Trophoblast cell (in vitro differentiated cells and primary cell): ENCODE data around the gene GUCY2D.
A peak's percentile ranks its signal among the peaks of the same experiment; 100 is the strongest.

Experiments
- DNase-seq, 2 donors: peaks; one replicate each; pipeline ENCODE4 v3.0.0-alpha.2; 2016
- H2AFZ ChIP-seq: 2 replicates; pipeline ENCODE4 v1.6.1; 2013; ENCODE audit warnings: low read length, moderate library complexity, mild to moderate bottlenecking; ENCODE audit not compliant: insufficient read depth, poor library complexity
- H2AK5ac ChIP-seq: 2 replicates; pipeline ENCODE4 v1.6.1; 2013; ENCODE audit warnings: mild to moderate bottlenecking, low read length
- H2BK120ac ChIP-seq: 2 replicates; pipeline ENCODE4 v1.6.1; 2013; ENCODE audit warnings: low read length, mild to moderate bottlenecking, moderate library complexity; ENCODE audit not compliant: insufficient read depth, poor library complexity
- H2BK12ac ChIP-seq: 2 replicates; pipeline ENCODE4 v1.6.1; 2013; ENCODE audit warnings: mild to moderate bottlenecking, low read length, moderate library complexity
- H2BK5ac ChIP-seq: 2 replicates; pipeline ENCODE4 v1.6.1; 2013; ENCODE audit warnings: low read length, low read depth, moderate library complexity, mild to moderate bottlenecking; ENCODE audit not compliant: poor library complexity
- H3K14ac ChIP-seq: 2 replicates; pipeline ENCODE4 v1.6.1; 2013; ENCODE audit warnings: mild to moderate bottlenecking, low read length
- H3K18ac ChIP-seq: 2 replicates; pipeline ENCODE4 v1.6.1; 2013; ENCODE audit warnings: mild to moderate bottlenecking, low read length
- H3K23ac ChIP-seq: 2 replicates; pipeline ENCODE4 v1.6.1; 2013; ENCODE audit warnings: low read length
- H3K27ac ChIP-seq: 2 replicates; pipeline ENCODE4 v1.5.1; 2013; ENCODE audit warnings: low read depth, mild to moderate bottlenecking, inconsistent platforms, low read length, moderate library complexity
- H3K27me3 ChIP-seq: 2 replicates; pipeline ENCODE4 v1.6.1; 2013; ENCODE audit warnings: inconsistent platforms, mild to moderate bottlenecking, low read length, moderate library complexity; ENCODE audit not compliant: insufficient read depth
- H3K36me3 ChIP-seq, 2 experiments: 1 replicate in 1 of 2; 2 replicates in 1 of 2; pipeline ENCODE4 v1.6.1; 2013; ENCODE audit warnings: low read length in 2 of 2, mild to moderate bottlenecking in 2 of 2, moderate library complexity in 1 of 2; ENCODE audit not compliant: insufficient read depth in 2 of 2, control insufficient read depth in 1 of 2
- H3K4ac ChIP-seq: 2 replicates; pipeline ENCODE4 v1.6.1; 2013; ENCODE audit warnings: low read depth, mild to moderate bottlenecking, low read length, moderate library complexity
- H3K4me1 ChIP-seq, 2 experiments: 1 replicate in 1 of 2; 2 replicates in 1 of 2; pipeline ENCODE4 v1.6.1; 2013; ENCODE audit warnings: low read length in 2 of 2, mild to moderate bottlenecking in 2 of 2, moderate library complexity in 1 of 2; ENCODE audit not compliant: insufficient read depth in 2 of 2, control insufficient read depth in 1 of 2
- H3K4me2 ChIP-seq: 2 replicates; pipeline ENCODE4 v1.6.1; 2013; ENCODE audit warnings: inconsistent platforms, mild to moderate bottlenecking, low read length, moderate library complexity
- H3K4me3 ChIP-seq: 2 replicates; pipeline ENCODE4 v1.5.1; 2013; ENCODE audit warnings: mild to moderate bottlenecking, low read depth, low read length, inconsistent platforms
- H3K79me1 ChIP-seq: one replicate; pipeline ENCODE4 v1.6.1; 2013; ENCODE audit warnings: low read length
- H3K79me2 ChIP-seq: 2 replicates; pipeline ENCODE4 v1.6.1; 2013; ENCODE audit warnings: low read length, mild to moderate bottlenecking; ENCODE audit not compliant: control insufficient read depth, insufficient read depth, poor library complexity
- H3K9ac ChIP-seq: 2 replicates; pipeline ENCODE4 v1.6.1; 2013; ENCODE audit warnings: mild to moderate bottlenecking, low read length
- H3K9me3 ChIP-seq: 2 replicates; pipeline ENCODE4 v1.6.1; 2013; ENCODE audit warnings: low read depth, mild to moderate bottlenecking, control low read depth, inconsistent platforms, low read length; ENCODE audit not compliant: insufficient read depth
- H4K12ac ChIP-seq: 2 replicates; pipeline ENCODE4 v1.6.1; 2013; ENCODE audit warnings: low read depth, mild to moderate bottlenecking, low read length, moderate library complexity
- H4K8ac ChIP-seq: 2 replicates; pipeline ENCODE4 v1.6.1; 2013; ENCODE audit warnings: low read depth, mild to moderate bottlenecking, low read length, moderate library complexity
- H4K91ac ChIP-seq: one replicate; pipeline ENCODE4 v1.6.1; 2013; ENCODE audit warnings: low read depth, mild to moderate bottlenecking, low read length, moderate library complexity
- WGBS: extraction: QIAGEN DNeasy Blood & Tissue Kit; methylation state at CpG from one replicate; pipeline ENCODE4 v1.1.7; 2013; ENCODE audit warnings: missing lambda C conversion rate; ENCODE audit not compliant: insufficient read length, insufficient coverage; ENCODE audit errors: extremely low coverage; 5-methylcytosine and 5-hydroxymethylcytosine counted together

The GUCY2D gene

GRCh38 chr17:8056232-8056975 lies 54.0 kb downstream of the GUCY2D start:
- H3K14ac ChIP-seq = no peak overlapping the region
- H3K27me3 ChIP-seq = no peaks in the 10 kb centered on the region

GRCh38 chr17:8056976-8057625 lies 54.7 kb downstream of the GUCY2D start:
- Histone ChIP-seq H3K4me2 (no peak overlapping the region), H3K4ac (no peak overlapping the region), H3K9ac (no peak overlapping the region), H3K14ac (no peak overlapping the region), H3K27ac (no peak overlapping the region), H3K4me3 (no peak overlapping the region), H2BK120ac (no peak overlapping the region), H4K8ac (no peak overlapping the region), H3K27me3 (no peaks in the 10 kb centered on the region), H3K18ac (no peak overlapping the region), H4K12ac (no peak overlapping the region), H3K23ac (no peak overlapping the region), H3K79me1 (peaks cover 3% of the 10 kb centered on the region), H2AFZ (no peak overlapping the region), H2BK5ac (no peak overlapping the region), H3K4me1 (peaks cover 0 to 3% of the 10 kb centered on the region in 2 experiments), H3K36me3 (no peaks in the 10 kb centered on the region), H4K91ac (no peak overlapping the region), H3K9me3 (no peaks in the 10 kb centered on the region), H2AK5ac (no peak overlapping the region), H2BK12ac (no peak overlapping the region), H3K79me2 (no peaks in the 10 kb centered on the region)
- no CpG with 5 or more reads among the region's 17 CpGs for WGBS
- no peak for DNase-seq

More at GRCh38 chr17:8056232-8056975, 54.0 kb downstream of the GUCY2D start:
- peaks cover 3% of the 10 kb centered on the region for H3K79me1 ChIP-seq
- H3K9ac ChIP-seq = no peak overlapping the region
- no peaks in the 10 kb centered on the region for H3K9me3 ChIP-seq
- no peak overlapping the region for H3K27ac ChIP-seq
- no peak overlapping the region for H2BK5ac ChIP-seq
- H3K79me2 ChIP-seq = no peaks in the 10 kb centered on the region
- H3K4ac ChIP-seq = no peak overlapping the region
- peak; percentile 41 to 44 for DNase-seq
- no peak overlapping the region for H2BK12ac ChIP-seq
- no CpG with 5 or more reads among the region's 14 CpGs for WGBS
- H4K91ac ChIP-seq = no peak overlapping the region
- no peak overlapping the region for H4K12ac ChIP-seq
- no peak overlapping the region for H2BK120ac ChIP-seq
- no peak overlapping the region for H3K18ac ChIP-seq
- H3K4me3 ChIP-seq = no peak overlapping the region
- no peak overlapping the region for H2AFZ ChIP-seq
- peaks cover 0 to 3% of the 10 kb centered on the region in 2 experiments for H3K4me1 ChIP-seq
- no peak overlapping the region for H3K4me2 ChIP-seq
- no peak overlapping the region for H2AK5ac ChIP-seq
- H3K23ac ChIP-seq = no peak overlapping the region
- no peak overlapping the region for H4K8ac ChIP-seq
- H3K36me3 ChIP-seq = no peaks in the 10 kb centered on the region

DNA sequence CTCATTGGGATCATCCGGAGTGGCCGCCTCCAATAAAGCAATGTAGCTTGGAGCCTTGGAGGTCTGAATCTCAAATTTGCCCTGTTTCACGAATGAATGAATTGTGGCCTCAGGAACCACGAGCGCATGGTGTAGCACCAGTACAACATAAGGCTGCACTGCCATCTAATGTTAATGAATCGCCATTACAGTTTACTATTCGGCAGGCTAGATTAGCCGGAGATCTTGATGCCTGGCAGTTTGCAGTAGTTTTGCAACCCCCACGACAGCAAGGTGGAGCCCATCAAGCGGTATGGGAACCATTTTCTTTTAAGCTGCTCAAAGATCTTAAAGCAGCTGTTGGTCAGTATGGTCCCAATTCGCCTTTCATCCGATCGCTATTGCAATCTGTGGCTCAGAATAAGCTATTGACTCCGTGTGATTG lies 55.3 kb downstream of the GUCY2D start:
- no peak overlapping the region for H3K27ac ChIP-seq
- H2AFZ ChIP-seq = no peak overlapping the region
- no peak overlapping the region for H3K18ac ChIP-seq
- H3K9ac ChIP-seq = no peak overlapping the region
- H3K79me2 ChIP-seq = no peaks in the 10 kb centered on the region
- no peak overlapping the region for H3K14ac ChIP-seq
- peak; percentile 45 to 95 for DNase-seq
- no peak overlapping the region for H4K91ac ChIP-seq
- H2BK120ac ChIP-seq = no peak overlapping the region
- H3K36me3 ChIP-seq = no peaks in the 10 kb centered on the region
- H2AK5ac ChIP-seq = no peak overlapping the region
- H2BK12ac ChIP-seq = no peak overlapping the region
- no peak overlapping the region for H3K4ac ChIP-seq
- no peak overlapping the region for H4K12ac ChIP-seq
- no peak overlapping the region for H3K23ac ChIP-seq
- H3K4me2 ChIP-seq = peak overlapping the region; percentile 12
- H3K9me3 ChIP-seq = no peaks in the 10 kb centered on the region
- H3K4me1 ChIP-seq = peaks cover 0 to 3% of the 10 kb centered on the region in 2 experiments
- no peak overlapping the region for H2BK5ac ChIP-seq
- H3K27me3 ChIP-seq = peaks cover 5% of the 10 kb centered on the region
- H3K79me1 ChIP-seq = peaks cover 3% of the 10 kb centered on the region
- no peak overlapping the region for H3K4me3 ChIP-seq
- WGBS = no CpG with 5 or more reads among the region's 14 CpGs
- H4K8ac ChIP-seq = no peak overlapping the region

DNA sequence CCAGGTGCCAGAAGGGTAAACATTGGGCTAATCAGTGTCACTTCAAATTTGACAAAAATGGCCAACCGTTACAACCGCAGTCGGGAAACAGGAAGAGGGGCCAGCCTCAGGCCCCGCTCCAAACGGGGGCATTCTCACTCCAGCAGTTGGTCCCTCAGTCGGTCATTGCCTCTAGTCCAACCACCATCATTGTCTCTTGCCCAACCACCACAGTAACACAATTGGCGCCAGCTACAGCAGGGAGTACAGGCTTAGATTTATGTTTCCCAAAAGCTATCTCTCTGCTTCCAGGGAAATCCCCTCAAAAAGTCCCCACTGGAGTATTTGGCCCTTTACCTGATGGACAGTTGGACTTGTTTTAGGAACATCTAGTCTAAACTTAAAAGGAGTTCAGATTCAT lies 56.7 kb downstream of the GUCY2D start:
- WGBS = no CpG with 5 or more reads among the region's 7 CpGs
- Histone ChIP-seq H3K14ac (no peak overlapping the region), H3K9me3 (no peaks in the 10 kb centered on the region)

More for the DNA sequence above, 56.7 kb downstream of the GUCY2D start:
- peak overlapping the region; percentile 31 for H3K9ac ChIP-seq
- H2BK12ac ChIP-seq = no peak overlapping the region
- H4K8ac ChIP-seq = no peak overlapping the region
- H3K4me1 ChIP-seq = peaks cover 0 to 3% of the 10 kb centered on the region in 2 experiments
- H3K36me3 ChIP-seq = no peaks in the 10 kb centered on the region
- no peak overlapping the region for H3K18ac ChIP-seq
- H4K91ac ChIP-seq = no peak overlapping the region
- no peak overlapping the region for H2BK120ac ChIP-seq
- H3K79me1 ChIP-seq = peaks cover 3% of the 10 kb centered on the region
- no peak overlapping the region for H3K4me3 ChIP-seq
- no peak overlapping the region for H2BK5ac ChIP-seq
- H3K79me2 ChIP-seq = no peaks in the 10 kb centered on the region
- no peak overlapping the region for H3K4me2 ChIP-seq
- no peak for DNase-seq
- no peak overlapping the region for H2AK5ac ChIP-seq
- H2AFZ ChIP-seq = no peak overlapping the region
- H3K4ac ChIP-seq = no peak overlapping the region
- no peak overlapping the region for H3K23ac ChIP-seq
- no peak overlapping the region for H4K12ac ChIP-seq
- H3K27ac ChIP-seq = no peak overlapping the region
- H3K27me3 ChIP-seq = peaks cover 16% of the 10 kb centered on the region
